ENCODE measurements around the gene MYO9A. TPM values are rescaled to one million over a fixed set of nuclear protein-coding genes. Genes with fewer than 3 reads are reported as not detected.

Gene MYO9A
- total and polyA plus RNA-seq, 10 of the 15 experiments (the other 5 are each of a cell fraction or from before 2014, with no cell fraction given): 3.3 to 25.3 (median 12.2) TPM

DNA sequence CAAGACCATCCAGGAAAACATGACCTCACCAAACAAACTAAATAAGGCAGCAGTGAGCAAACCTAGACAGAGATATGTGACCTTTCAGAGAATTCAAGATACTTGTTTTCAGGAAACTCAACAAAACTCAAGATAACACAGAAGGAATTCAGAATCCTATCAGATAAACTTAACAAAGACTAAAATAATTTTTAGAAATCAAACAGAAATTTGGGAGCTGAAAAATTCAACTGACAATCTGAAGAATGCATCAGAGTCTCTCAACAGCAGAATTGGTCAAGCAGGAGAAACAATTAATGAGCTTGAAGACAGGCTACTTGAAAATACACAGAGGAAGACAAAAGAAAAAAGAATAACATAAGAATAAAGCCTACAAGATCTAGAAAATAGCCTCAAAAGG is 55.6 kb downstream of the MYO9A start:
- ChIA-PET RAD21 (ENCODE audit: unreplicated experiment) (no interaction called here), POLR2A (no interaction called here), CTCF (interaction anchor here (1.2 kb wide), 1 partner anchor 65 kb away, joined by 3 read pairs; no protein-coding TSS in a partner anchor), SMC1A (ENCODE audit: uncharacterized antibody, unreplicated experiment) (interaction anchor here (1.3 kb wide), 1 partner anchor 19 kb away, joined by 4 read pairs; no protein-coding TSS in a partner anchor)
- ATAC-seq (no peak), DNase-seq (ENCODE audit: low read depth, low spot score) (no peak), FAIRE-seq (no peak)
- in situ Hi-C loops (cut with MboI) (no loop called here), intact Hi-C loops (cut with micrococcal nuclease; ENCODE audit: unreplicated experiment) (no loop called here)
- Histone ChIP-seq H3K27me3 (replicated peaks in 1 of 2; ENCODE audit: control insufficient read depth in 2 of 2, insufficient read depth in 2 of 2, low read length in 1 of 2) (no peaks in the 10 kb centered on the region), H4K20me1 (ENCODE audit: control insufficient read depth, insufficient read depth) (no peaks in the 10 kb centered on the region), H3K4me3 (no peak overlapping the region), H3K9ac (ENCODE audit: control insufficient read depth, insufficient read depth, low read length) (no peak overlapping the region), H3K27ac (ENCODE audit: control insufficient read depth, insufficient read depth) (no peak overlapping the region), H3K79me2 (ENCODE audit: control insufficient read depth, insufficient read depth, low read length) (no peaks in the 10 kb centered on the region), H3K9me3 (replicated peaks; ENCODE audit: control insufficient read depth, insufficient read depth, low read length) (no peaks in the 10 kb centered on the region; the same call in 2 of the 3 replicates), H3K4me2 (ENCODE audit: control insufficient read depth, insufficient read depth) (no peak overlapping the region), H2AFZ (ENCODE audit: control insufficient read depth, low read depth, low read length) (no peak overlapping the region), H3K4me1 (ENCODE audit: control insufficient read depth, insufficient read depth, low read length) (no peaks in the 10 kb centered on the region), H3K36me3 (ENCODE audit: control insufficient read depth in 2 of 2, insufficient read depth in 2 of 2, low read length in 1 of 2) (no peaks in the 10 kb centered on the region)
- TF ChIP-seq, protein P1, sequence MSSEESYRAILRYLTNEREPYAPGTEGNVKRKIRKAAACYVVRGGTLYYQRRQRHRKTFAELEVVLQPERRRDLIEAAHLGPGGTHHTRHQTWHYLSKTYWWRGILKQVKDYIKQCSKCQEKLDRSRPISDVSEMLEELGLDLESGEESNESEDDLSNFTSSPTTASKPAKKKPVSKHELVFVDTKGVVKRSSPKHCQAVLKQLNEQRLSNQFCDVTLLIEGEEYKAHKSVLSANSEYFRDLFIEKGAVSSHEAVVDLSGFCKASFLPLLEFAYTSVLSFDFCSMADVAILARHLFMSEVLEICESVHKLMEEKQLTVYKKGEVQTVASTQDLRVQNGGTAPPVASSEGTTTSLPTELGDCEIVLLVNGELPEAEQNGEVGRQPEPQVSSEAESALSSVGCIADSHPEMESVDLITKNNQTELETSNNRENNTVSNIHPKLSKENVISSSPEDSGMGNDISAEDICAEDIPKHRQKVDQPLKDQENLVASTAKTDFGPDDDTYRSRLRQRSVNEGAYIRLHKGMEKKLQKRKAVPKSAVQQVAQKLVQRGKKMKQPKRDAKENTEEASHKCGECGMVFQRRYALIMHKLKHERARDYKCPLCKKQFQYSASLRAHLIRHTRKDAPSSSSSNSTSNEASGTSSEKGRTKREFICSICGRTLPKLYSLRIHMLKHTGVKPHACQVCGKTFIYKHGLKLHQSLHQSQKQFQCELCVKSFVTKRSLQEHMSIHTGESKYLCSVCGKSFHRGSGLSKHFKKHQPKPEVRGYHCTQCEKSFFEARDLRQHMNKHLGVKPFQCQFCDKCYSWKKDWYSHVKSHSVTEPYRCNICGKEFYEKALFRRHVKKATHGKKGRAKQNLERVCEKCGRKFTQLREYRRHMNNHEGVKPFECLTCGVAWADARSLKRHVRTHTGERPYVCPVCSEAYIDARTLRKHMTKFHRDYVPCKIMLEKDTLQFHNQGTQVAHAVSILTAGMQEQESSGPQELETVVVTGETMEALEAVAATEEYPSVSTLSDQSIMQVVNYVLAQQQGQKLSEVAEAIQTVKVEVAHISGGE (CRISPR knock-in tag; IDR thresholded peaks at IDR 0.05): no peak
- TF ChIP-seq NR2F1 (conservative IDR thresholded peaks at IDR 0.05): no peak
- TF ChIP-seq, protein P2, sequence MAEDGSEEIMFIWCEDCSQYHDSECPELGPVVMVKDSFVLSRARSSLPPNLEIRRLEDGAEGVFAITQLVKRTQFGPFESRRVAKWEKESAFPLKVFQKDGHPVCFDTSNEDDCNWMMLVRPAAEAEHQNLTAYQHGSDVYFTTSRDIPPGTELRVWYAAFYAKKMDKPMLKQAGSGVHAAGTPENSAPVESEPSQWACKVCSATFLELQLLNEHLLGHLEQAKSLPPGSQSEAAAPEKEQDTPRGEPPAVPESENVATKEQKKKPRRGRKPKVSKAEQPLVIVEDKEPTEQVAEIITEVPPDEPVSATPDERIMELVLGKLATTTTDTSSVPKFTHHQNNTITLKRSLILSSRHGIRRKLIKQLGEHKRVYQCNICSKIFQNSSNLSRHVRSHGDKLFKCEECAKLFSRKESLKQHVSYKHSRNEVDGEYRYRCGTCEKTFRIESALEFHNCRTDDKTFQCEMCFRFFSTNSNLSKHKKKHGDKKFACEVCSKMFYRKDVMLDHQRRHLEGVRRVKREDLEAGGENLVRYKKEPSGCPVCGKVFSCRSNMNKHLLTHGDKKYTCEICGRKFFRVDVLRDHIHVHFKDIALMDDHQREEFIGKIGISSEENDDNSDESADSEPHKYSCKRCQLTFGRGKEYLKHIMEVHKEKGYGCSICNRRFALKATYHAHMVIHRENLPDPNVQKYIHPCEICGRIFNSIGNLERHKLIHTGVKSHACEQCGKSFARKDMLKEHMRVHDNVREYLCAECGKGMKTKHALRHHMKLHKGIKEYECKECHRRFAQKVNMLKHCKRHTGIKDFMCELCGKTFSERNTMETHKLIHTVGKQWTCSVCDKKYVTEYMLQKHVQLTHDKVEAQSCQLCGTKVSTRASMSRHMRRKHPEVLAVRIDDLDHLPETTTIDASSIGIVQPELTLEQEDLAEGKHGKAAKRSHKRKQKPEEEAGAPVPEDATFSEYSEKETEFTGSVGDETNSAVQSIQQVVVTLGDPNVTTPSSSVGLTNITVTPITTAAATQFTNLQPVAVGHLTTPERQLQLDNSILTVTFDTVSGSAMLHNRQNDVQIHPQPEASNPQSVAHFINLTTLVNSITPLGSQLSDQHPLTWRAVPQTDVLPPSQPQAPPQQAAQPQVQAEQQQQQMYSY (CRISPR knock-in tag; IDR thresholded peaks at IDR 0.05): no peak
- TF ChIP-seq NRF1 (conservative IDR thresholded peaks at IDR 0.05; ENCODE audit: low read depth, low read length): no peak
- no peak for TF ChIP-seq CREM (IDR thresholded peaks at IDR 0.05; ENCODE audit: low read depth)
- no peak for TF ChIP-seq SMARCA5 (IDR thresholded peaks at IDR 0.05)
- no peak for TF ChIP-seq POLR2AphosphoS5 (IDR thresholded peaks at IDR 0.05; ENCODE audit: low read length)
- no peak for TF ChIP-seq MYB (IDR thresholded peaks at IDR 0.05; ENCODE audit: borderline replicate concordance, low read depth, low read length)
- no peak for TF ChIP-seq NR2C2 (IDR thresholded peaks at IDR 0.05; ENCODE audit: borderline replicate concordance, control insufficient read depth, insufficient read length, low read depth)
- no peak for TF ChIP-seq SMAD5 (IDR thresholded peaks at IDR 0.05; ENCODE audit: low read depth)
- TF ChIP-seq, protein P3, sequence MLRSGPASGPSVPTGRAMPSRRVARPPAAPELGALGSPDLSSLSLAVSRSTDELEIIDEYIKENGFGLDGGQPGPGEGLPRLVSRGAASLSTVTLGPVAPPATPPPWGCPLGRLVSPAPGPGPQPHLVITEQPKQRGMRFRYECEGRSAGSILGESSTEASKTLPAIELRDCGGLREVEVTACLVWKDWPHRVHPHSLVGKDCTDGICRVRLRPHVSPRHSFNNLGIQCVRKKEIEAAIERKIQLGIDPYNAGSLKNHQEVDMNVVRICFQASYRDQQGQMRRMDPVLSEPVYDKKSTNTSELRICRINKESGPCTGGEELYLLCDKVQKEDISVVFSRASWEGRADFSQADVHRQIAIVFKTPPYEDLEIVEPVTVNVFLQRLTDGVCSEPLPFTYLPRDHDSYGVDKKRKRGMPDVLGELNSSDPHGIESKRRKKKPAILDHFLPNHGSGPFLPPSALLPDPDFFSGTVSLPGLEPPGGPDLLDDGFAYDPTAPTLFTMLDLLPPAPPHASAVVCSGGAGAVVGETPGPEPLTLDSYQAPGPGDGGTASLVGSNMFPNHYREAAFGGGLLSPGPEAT (IDR thresholded peaks at IDR 0.05; ENCODE audit: low read depth): no peak
- no peak for TF ChIP-seq RCOR1 (conservative IDR thresholded peaks at IDR 0.05; ENCODE audit: low read depth, low read length)
- BruUV-seq (replicated peaks): no TSS peak

Measured in GM12878 (cell line).